ENCODE results near the gene UROC1. TPM values are rescaled to one million over a fixed set of nuclear protein-coding genes. Genes with fewer than 3 reads are reported as not detected.

The UROC1 gene
- total and polyA plus RNA-seq, 2 of the 13 experiments (the other 11 are each of a cell fraction or from before 2014, with no cell fraction given), result 0.71 to 1.3 TPM

- 0 out of 2 replicates have a peak, but pooled peaks have one; percentile 38 for TF ChIP-seq ZNF747 (CRISPR knock-in tag; IDR thresholded peaks at IDR 0.05; ENCODE audit: borderline replicate concordance)
- TF ChIP-seq E2F1 (CRISPR knock-in tag; IDR thresholded peaks at IDR 0.05), result no peak
- no peak for TF ChIP-seq HMGXB3 (CRISPR knock-in tag; IDR thresholded peaks at IDR 0.05; ENCODE audit: borderline replicate concordance)
- TF ChIP-seq, protein P1, sequence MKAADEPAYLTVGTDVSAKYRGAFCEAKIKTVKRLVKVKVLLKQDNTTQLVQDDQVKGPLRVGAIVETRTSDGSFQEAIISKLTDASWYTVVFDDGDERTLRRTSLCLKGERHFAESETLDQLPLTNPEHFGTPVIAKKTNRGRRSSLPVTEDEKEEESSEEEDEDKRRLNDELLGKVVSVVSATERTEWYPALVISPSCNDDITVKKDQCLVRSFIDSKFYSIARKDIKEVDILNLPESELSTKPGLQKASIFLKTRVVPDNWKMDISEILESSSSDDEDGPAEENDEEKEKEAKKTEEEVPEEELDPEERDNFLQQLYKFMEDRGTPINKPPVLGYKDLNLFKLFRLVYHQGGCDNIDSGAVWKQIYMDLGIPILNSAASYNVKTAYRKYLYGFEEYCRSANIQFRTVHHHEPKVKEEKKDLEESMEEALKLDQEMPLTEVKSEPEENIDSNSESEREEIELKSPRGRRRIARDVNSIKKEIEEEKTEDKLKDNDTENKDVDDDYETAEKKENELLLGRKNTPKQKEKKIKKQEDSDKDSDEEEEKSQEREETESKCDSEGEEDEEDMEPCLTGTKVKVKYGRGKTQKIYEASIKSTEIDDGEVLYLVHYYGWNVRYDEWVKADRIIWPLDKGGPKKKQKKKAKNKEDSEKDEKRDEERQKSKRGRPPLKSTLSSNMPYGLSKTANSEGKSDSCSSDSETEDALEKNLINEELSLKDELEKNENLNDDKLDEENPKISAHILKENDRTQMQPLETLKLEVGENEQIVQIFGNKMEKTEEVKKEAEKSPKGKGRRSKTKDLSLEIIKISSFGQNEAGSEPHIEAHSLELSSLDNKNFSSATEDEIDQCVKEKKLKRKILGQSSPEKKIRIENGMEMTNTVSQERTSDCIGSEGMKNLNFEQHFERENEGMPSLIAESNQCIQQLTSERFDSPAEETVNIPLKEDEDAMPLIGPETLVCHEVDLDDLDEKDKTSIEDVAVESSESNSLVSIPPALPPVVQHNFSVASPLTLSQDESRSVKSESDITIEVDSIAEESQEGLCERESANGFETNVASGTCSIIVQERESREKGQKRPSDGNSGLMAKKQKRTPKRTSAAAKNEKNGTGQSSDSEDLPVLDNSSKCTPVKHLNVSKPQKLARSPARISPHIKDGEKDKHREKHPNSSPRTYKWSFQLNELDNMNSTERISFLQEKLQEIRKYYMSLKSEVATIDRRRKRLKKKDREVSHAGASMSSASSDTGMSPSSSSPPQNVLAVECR (CRISPR knock-in tag; IDR thresholded peaks at IDR 0.05; ENCODE audit: borderline replicate concordance), result 0 out of 2 replicates have a peak, but pooled peaks have one; percentile 30
- no peak for TF ChIP-seq ZBTB10 (CRISPR knock-in tag; IDR thresholded peaks at IDR 0.05; ENCODE audit: borderline replicate concordance)
- TF ChIP-seq ZBTB26 (CRISPR knock-in tag; IDR thresholded peaks at IDR 0.05; ENCODE audit: borderline replicate concordance), result no peak
- TF ChIP-seq ZSCAN29 (CRISPR knock-in tag; conservative IDR thresholded peaks at IDR 0.05), result no peak
- TF ChIP-seq AGO2 (optimal IDR thresholded peaks at IDR 0.05; ENCODE audit: low read depth, low read length), result peak; percentile 38
- 0 out of 2 replicates have a peak, but pooled peaks have one; percentile 18 for TF ChIP-seq SRY (CRISPR knock-in tag; IDR thresholded peaks at IDR 0.05)
- 0 out of 2 replicates have a peak, but pooled peaks have one; percentile 5 for TF ChIP-seq ZNF563 (CRISPR knock-in tag; IDR thresholded peaks at IDR 0.05)
- no peak for TF ChIP-seq KAT2B (IDR thresholded peaks at IDR 0.05; ENCODE audit: borderline replicate concordance, low read depth, low read length)
- TF ChIP-seq MEIS2 (CRISPR knock-in tag; IDR thresholded peaks at IDR 0.05), result no peak
- TF ChIP-seq TAF15 (IDR thresholded peaks at IDR 0.05; ENCODE audit: low read depth, low read length, poor library complexity, severe bottlenecking), result no peak
Observed at GRCh38 chr3:126517986-126518778, 609 bp upstream of the UROC1 start (continued).
